ENCODE results near the gene HIC2.
"Not testable (repeated sequence)": the region's sequence is repeated elsewhere in the genome, so short reads cannot be mapped to it uniquely, and the experiment has no call there.

The HIC2 gene

GRCh38 chr22:21435998-21436810 lies 19.0 kb downstream of the HIC2 start:
- not testable (repeated sequence) for DNase-seq

- DNase-seq, result not testable (repeated sequence)
These were observed 20.8 kb downstream of the HIC2 start for GRCh38 chr22:21438013-21438412.

GRCh38 chr22:21440018-21440636 lies 23.0 kb downstream of the HIC2 start:
- DNase-seq, result not testable (repeated sequence)

- DNase-seq, result not testable (repeated sequence)
These were observed 23.5 kb downstream of the HIC2 start for GRCh38 chr22:21440676-21441075.

- DNase-seq, result not testable (repeated sequence)
These were observed 24.0 kb downstream of the HIC2 start for GRCh38 chr22:21441170-21441569.

GRCh38 chr22:21442123-21442522 lies 25.0 kb downstream of the HIC2 start:
- DNase-seq, result not testable (repeated sequence)

GRCh38 chr22:21442646-21443045 lies 25.5 kb downstream of the HIC2 start:
- DNase-seq, result not testable (repeated sequence)

GRCh38 chr22:21443057-21443734 lies 26.0 kb downstream of the HIC2 start:
- no peak for DNase-seq

GRCh38 chr22:21443735-21444421 lies 26.7 kb downstream of the HIC2 start:
- DNase-seq, result no peak

- DNase-seq, result no peak
These were observed 27.7 kb downstream of the HIC2 start for GRCh38 chr22:21444701-21445436.

- no peak for DNase-seq
These were observed 28.4 kb downstream of the HIC2 start for GRCh38 chr22:21445437-21446127.

- no peak for DNase-seq
These were observed 29.1 kb downstream of the HIC2 start for GRCh38 chr22:21446128-21446826.

GRCh38 chr22:21446827-21447690 lies 29.9 kb downstream of the HIC2 start:
- DNase-seq, result no peak

GRCh38 chr22:21447694-21448402 lies 30.7 kb downstream of the HIC2 start:
- DNase-seq, result no peak

- DNase-seq, result no peak
These were observed 31.7 kb downstream of the HIC2 start for GRCh38 chr22:21448627-21449416.

- DNase-seq, result no peak
These were observed 32.6 kb downstream of the HIC2 start for GRCh38 chr22:21449531-21450319.

- DNase-seq, result no peak
These were observed 33.2 kb downstream of the HIC2 start for GRCh38 chr22:21450320-21450831.

Data from NCI-H1417 treated with DMSO at 0.1 percent for 48 hours (cell line).